ENCODE data around the gene POLD2. TPM values are rescaled to one million over a fixed set of nuclear protein-coding genes. Genes with fewer than 3 reads are reported as not detected.

POLD2 gene
- total and polyA plus RNA-seq, 2 of the 4 experiments (the other 2 are of a cell fraction): 142 to 163 TPM

DNA sequence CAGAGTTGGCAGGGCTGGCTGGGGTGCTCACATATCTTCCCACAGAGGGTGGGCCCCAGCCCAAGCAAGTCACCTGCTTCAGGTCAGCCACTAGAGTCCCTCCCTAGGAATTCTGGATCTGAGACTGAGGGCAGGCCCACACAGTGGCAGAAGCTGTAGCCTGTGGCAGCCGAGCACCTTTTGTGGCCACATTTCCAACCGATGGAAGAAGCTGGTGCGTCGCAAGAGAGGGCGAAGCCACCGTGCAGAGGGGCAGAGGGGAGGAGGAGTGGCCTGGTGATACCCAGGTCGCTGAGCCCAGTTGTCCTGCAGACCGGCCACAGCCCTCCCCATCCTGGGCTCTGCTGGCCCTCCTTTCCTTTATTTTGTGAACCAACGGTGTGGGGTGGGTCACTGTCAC is 46.3 kb downstream of the POLD2 start:
- Histone ChIP-seq H4K20me1 (ENCODE audit: insufficient read depth, low read length) (no peaks in the 10 kb centered on the region; the same call in 1 of the 2 replicates), H3K9ac (ENCODE audit: low read depth, low read length) (no peak overlapping the region), H3K23ac (ENCODE audit: low read depth, low read length) (no peak overlapping the region), H3K56ac (ENCODE audit: extremely low read depth, insufficient read depth, low read length) (no peak overlapping the region), H3K14ac (replicated peaks; ENCODE audit: low read depth, low read length) (no peak overlapping the region), H2BK15ac (ENCODE audit: low read depth, low read length) (no peak overlapping the region), H2AK9ac (replicated peaks; ENCODE audit: low read depth, low read length, poor library complexity) (no peak overlapping the region), H3K9me1 (ENCODE audit: insufficient read depth, low read length) (peaks cover 7% of the 10 kb centered on the region), H3K9me3 (ENCODE audit: control insufficient read depth, insufficient read depth, low read length) (no peaks in the 10 kb centered on the region), H4K8ac (ENCODE audit: low read depth in 2 of 2, low read length in 2 of 2) (no peak overlapping the region), H2BK20ac (ENCODE audit: low read depth, low read length) (no peak overlapping the region), H3K79me1 (ENCODE audit: low read depth in 1 of 2, low read length in 2 of 2) (peaks cover 7 to 29% of the 10 kb centered on the region in 2 experiments; a peak in 3 of 4 replicates), H2BK120ac (ENCODE audit: low read depth, low read length) (no peak overlapping the region), H2BK5ac (ENCODE audit: low read depth, low read length, poor library complexity, severe bottlenecking) (no peak overlapping the region), H3K36me3 (ENCODE audit: control insufficient read depth, insufficient read depth, low read length) (peaks cover 60% of the 10 kb centered on the region), H3K4me1 (ENCODE audit: control insufficient read depth, insufficient read depth, low read length) (peaks cover 9% of the 10 kb centered on the region), H4K5ac (ENCODE audit: low read depth, low read length) (no peak overlapping the region), H3K4me2 (ENCODE audit: low read depth, low read length) (no peak overlapping the region), H2AK5ac (ENCODE audit: low read depth, low read length) (no peak overlapping the region), H3K18ac (ENCODE audit: low read depth, low read length) (no peak overlapping the region), H4K91ac (ENCODE audit: insufficient read depth, low read depth, low read length) (no peak overlapping the region), H3K27me3 (ENCODE audit: control insufficient read depth, insufficient read depth, low read length) (no peaks in the 10 kb centered on the region), H2AFZ (replicated peaks; ENCODE audit: low read length, poor library complexity) (no peak overlapping the region), H3K27ac (ENCODE audit: insufficient read depth, low read length) (no peak overlapping the region), H3K4ac (ENCODE audit: low read depth, low read length) (no peak overlapping the region), H3K4me3 (ENCODE audit: insufficient read depth, low read depth, low read length) (no peak overlapping the region)
- WGBS, 2 experiments (ENCODE audit: extremely low coverage in 2 of 2, insufficient read length in 1 of 2): no CpG with 5 or more reads among the region's 9 CpGs
- TF ChIP-seq FOS (IDR thresholded peaks at IDR 0.05; ENCODE audit: low read depth, low read length) (no peak), MAZ (IDR thresholded peaks at IDR 0.05; ENCODE audit: borderline replicate concordance, low read depth, low read length) (no peak), RFX5 (IDR thresholded peaks at IDR 0.05; ENCODE audit: low read depth, low read length) (no peak)
- TF ChIP-seq, protein P1, sequence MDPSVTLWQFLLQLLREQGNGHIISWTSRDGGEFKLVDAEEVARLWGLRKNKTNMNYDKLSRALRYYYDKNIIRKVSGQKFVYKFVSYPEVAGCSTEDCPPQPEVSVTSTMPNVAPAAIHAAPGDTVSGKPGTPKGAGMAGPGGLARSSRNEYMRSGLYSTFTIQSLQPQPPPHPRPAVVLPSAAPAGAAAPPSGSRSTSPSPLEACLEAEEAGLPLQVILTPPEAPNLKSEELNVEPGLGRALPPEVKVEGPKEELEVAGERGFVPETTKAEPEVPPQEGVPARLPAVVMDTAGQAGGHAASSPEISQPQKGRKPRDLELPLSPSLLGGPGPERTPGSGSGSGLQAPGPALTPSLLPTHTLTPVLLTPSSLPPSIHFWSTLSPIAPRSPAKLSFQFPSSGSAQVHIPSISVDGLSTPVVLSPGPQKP (IDR thresholded peaks at IDR 0.05; ENCODE audit: borderline replicate concordance, low read depth, low read length): no peak
- in situ Hi-C loops (cut with MboI; ENCODE audit: low sequenced_read_pairs): no loop called here
- BruUV-seq (replicated peaks): no TSS peak
- dilution Hi-C loops (cut with HindIII; ENCODE audit: low sequenced_read_pairs, unreplicated experiment): no loop called here
- intact Hi-C loops (cut with micrococcal nuclease): no loop called here
- ATAC-seq (ENCODE audit: low read depth) (no peak), DNase-seq (no peak)
- ChIA-PET POLR2A (ENCODE audit: unreplicated experiment) (no interaction called here), CTCF (no interaction called here)
